Ovary (tissue), 10 donors: ENCODE data around the gene LEMD1. TPM values are rescaled to one million over a fixed set of nuclear protein-coding genes. Genes with fewer than 3 reads are reported as not detected.

Experiments
- DNase-seq, 5 donors: peaks; one replicate each; pipeline ENCODE4 v3.0.0-alpha.2; 2019 to 2020
- H3K27ac ChIP-seq, 2 donors: fragments of 200-600 bp; one replicate each; pipeline versions ENCODE4 v1.5.1 to v1.8.0; 2019 to 2022
- H3K27me3 ChIP-seq: fragments of 200-600 bp; one replicate; pipeline ENCODE4 v1.8.0; 2022
- H3K36me3 ChIP-seq: fragments of 200-600 bp; sonication (generic); one replicate; pipeline ENCODE4 v1.5.1; 2019
- H3K4me1 ChIP-seq: one replicate; pipeline ENCODE4 v1.8.1; 2013; ENCODE audit warnings: mild to moderate bottlenecking, moderate library complexity; ENCODE audit not compliant: insufficient read depth
- H3K4me3 ChIP-seq: fragments of 200-600 bp; sonication (generic); one replicate; pipeline ENCODE4 v1.5.1; 2017
- H3K9me3 ChIP-seq, 2 donors: fragments of 200-600 bp in 1 of 2; sonication (generic) in 1 of 2; one replicate each; pipeline versions ENCODE4 v1.5.1 to v1.8.1; 2013 to 2019; ENCODE audit warnings: mild to moderate bottlenecking in 1 of 2, moderate library complexity in 1 of 2
- EP300 ChIP-seq: sonication (generic); formaldehyde crosslinking; IDR thresholded peaks from one replicate; pipeline ENCODE4 v1.6.1; 2017; ENCODE audit warnings: antibody characterized with exemption
- POLR2A ChIP-seq: fragments of 450-650 bp; IDR thresholded peaks from one replicate; pipeline ENCODE4 v1.6.1; 2017; ENCODE audit warnings: antibody characterized with exemption, mild to moderate bottlenecking, moderate library complexity
- WGBS, 3 donors: extraction: QIAGEN DNeasy Blood & Tissue Kit in 1 of 3; methylation state at CpG; one replicate each; pipeline versions ENCODE4 v1.1.5 to v1.1.7; 2013 to 2017; 5-methylcytosine and 5-hydroxymethylcytosine counted together
- intact Hi-C, 4 donors: fragments of 100-400 bp; cut with DNase I; formaldehyde crosslinking; loops; one replicate each; pipeline versions ENCODE4 v1.11.0 to v1.15.1; 2022 to 2023
- long read RNA-seq, 3 donors: library from polyadenylated mRNA in 2 of 3; unstranded in 2 of 3; transcript quantifications; one replicate each; pipeline ENCODE4 v2.0.0 and lab custom pipeline, GENCODE V29; 2021 to 2026
- polyA plus RNA-seq, 2 donors: library from polyadenylated mRNA; stranded (reverse); fragments of 200-250 nt in 1 of 2; fragments of 350-450 nt in 1 of 2; fragmentation: Illumina TruSeq in 1 of 2; extraction: RNeasy Lipid Tissue Mini Kit (QIAGEN cat#74804) in 1 of 2; gene quantifications; one replicate each; pipeline ENCODE4 v1.2.3, GENCODE V29; 2013 to 2014
- total RNA-seq, 7 donors: library from RNA; depleted of rRNA in 2 of 7; stranded (reverse); fragments of >200 nt in 2 of 7; fragmentation: NEBNext Ultra II Directional in 3 of 7; extraction: Animal tissue kit (Norgen Biotek cat#: 25700) in 3 of 7; gene quantifications; one replicate each; pipeline versions ENCODE4 v1.1.0 to v1.2.4, GENCODE V29; 2016 to 2023
- TF ChIP-seq, protein P1 (sequence below), 3 donors: fragments of 450-650 bp in 2 of 3; fragments of 200-600 bp in 1 of 3; IDR thresholded peaks; one replicate each; pipeline versions ENCODE4 v1.5.1 to v1.8.0; 2016 to 2022; ENCODE audit warnings: antibody characterized with exemption in 3 of 3, mild to moderate bottlenecking in 1 of 3
- donor health status: DM: no; HTN: no; CAD: no; lungs with moderate emphysema.
- donor health status: DM: no; HTN: no; CAD: no.
- donor health status: Bipolar disorder and iron deficiency.
- donor health status: DM: yes; HTN: yes; CAD: no.
- donor health status: DM: no; HTN: no; CAD: no.
- donor health status: DM: yes; HTN: yes; CAD: no.

Gene LEMD1, protein sequence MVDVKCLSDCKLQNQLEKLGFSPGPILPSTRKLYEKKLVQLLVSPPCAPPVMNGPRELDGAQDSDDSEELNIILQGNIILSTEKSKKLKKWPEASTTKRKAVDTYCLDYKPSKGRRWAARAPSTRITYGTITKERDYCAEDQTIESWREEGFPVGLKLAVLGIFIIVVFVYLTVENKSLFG
- total RNA-seq, result 1 to 10 TPM in 4 of 7 donors, under 1 TPM in 2, not detected in 1; 0.43 to 7.0 (median 1.2) TPM
- polyA plus RNA-seq, result under 1 TPM; 0.58 to 0.90 TPM
- long read RNA-seq, donor 1, partial matches to known transcripts, result 0 of 3 reads
- long read RNA-seq, donor 1, other reads (novel, unspliced or antisense), result 3 of 3 reads
- long read RNA-seq, donor 2, partial matches to known transcripts, result 0 of 1 reads
- long read RNA-seq, donor 2, other reads (novel, unspliced or antisense), result 0 of 1 reads
- long read RNA-seq, donor 3, partial matches to known transcripts, result 0 of 6 reads
- long read RNA-seq, donor 3, other reads (novel, unspliced or antisense), result 6 of 6 reads

DNA sequence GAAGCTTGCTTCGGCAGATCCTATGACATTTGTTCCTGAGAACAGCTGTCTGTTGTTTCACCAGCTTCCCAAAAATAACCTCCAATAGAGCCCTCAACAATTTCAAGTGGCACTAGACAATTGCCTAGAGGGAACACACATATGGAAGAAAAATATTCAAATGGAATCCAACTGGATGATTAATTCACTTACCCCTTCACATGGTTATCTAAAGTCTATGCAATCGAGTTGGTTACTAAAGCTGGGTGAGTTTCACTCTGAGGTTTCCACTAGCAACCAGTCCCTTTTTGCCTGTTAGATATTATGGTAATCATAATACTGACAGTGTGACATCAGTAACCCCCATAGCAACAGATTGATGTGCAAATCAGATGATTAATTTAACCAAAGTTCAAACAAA is at the start of gene LEMD1:
Gene LEMD1, minus strand, starts transcription at position 259 of the 400 bp plus-strand sequence. CDS start 1,520 bp downstream, outside the sequence.
- intact Hi-C loops, result no loop called here
- Histone ChIP-seq H3K27ac (no peak within 1 kb of the TSS), H3K27me3 (no peaks in the 10 kb centered on the region), H3K9me3 (no peaks in the 10 kb centered on the region), H3K4me1 (no peaks in the 10 kb centered on the region), H3K4me3 (no peak within 1 kb of the TSS), H3K36me3 (no peaks in the 10 kb centered on the region)
- 51 to 61% (median 57%) methylated on average over 2 of the region's 2 CpGs for WGBS, 3 donors
- TF ChIP-seq EP300 (no peak), POLR2A (no peak)
- TF ChIP-seq, protein P1, sequence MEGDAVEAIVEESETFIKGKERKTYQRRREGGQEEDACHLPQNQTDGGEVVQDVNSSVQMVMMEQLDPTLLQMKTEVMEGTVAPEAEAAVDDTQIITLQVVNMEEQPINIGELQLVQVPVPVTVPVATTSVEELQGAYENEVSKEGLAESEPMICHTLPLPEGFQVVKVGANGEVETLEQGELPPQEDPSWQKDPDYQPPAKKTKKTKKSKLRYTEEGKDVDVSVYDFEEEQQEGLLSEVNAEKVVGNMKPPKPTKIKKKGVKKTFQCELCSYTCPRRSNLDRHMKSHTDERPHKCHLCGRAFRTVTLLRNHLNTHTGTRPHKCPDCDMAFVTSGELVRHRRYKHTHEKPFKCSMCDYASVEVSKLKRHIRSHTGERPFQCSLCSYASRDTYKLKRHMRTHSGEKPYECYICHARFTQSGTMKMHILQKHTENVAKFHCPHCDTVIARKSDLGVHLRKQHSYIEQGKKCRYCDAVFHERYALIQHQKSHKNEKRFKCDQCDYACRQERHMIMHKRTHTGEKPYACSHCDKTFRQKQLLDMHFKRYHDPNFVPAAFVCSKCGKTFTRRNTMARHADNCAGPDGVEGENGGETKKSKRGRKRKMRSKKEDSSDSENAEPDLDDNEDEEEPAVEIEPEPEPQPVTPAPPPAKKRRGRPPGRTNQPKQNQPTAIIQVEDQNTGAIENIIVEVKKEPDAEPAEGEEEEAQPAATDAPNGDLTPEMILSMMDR (IDR thresholded peaks at IDR 0.05), result no peak
- DNase-seq, result no peak

DNA sequence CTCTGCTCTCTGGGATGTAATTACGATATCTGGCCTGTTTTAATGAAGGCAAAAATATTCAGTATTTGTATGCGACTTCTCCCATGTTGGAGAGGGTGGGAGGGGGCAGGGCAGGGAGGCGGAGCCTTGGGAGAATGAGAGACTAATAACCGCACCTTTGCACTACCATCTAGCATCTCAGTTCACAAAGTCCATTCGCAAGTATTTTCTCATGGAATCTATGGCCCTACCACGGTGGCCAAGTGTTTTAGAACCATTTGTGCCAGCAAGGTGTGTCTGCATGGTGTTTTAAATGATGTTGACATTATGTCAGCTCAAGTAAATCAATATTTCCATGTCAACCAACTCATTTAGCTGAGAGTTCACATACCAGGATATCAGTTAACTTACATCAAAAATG is 48.3 kb upstream of the LEMD1 start:
- no peak for DNase-seq
- Histone ChIP-seq H3K36me3 (no peaks in the 10 kb centered on the region), H3K4me1 (peaks cover 6% of the 10 kb centered on the region), H3K27me3 (no peaks in the 10 kb centered on the region), H3K27ac (no peak overlapping the region), H3K9me3 (no peaks in the 10 kb centered on the region), H3K4me3 (no peak overlapping the region)
- intact Hi-C loops, result loop anchor here in 1 of 4 donors (10.0 kb wide), 1 partner anchor 55 kb away; no protein-coding TSS in a partner anchor
- no peak for TF ChIP-seq POLR2A
- TF ChIP-seq, protein P1 (IDR thresholded peaks at IDR 0.05), result no peak
- no peak for TF ChIP-seq EP300
- 81 to 84% (median 81%) methylated on average over 6 of the region's 6 CpGs for WGBS, 3 donors

DNA sequence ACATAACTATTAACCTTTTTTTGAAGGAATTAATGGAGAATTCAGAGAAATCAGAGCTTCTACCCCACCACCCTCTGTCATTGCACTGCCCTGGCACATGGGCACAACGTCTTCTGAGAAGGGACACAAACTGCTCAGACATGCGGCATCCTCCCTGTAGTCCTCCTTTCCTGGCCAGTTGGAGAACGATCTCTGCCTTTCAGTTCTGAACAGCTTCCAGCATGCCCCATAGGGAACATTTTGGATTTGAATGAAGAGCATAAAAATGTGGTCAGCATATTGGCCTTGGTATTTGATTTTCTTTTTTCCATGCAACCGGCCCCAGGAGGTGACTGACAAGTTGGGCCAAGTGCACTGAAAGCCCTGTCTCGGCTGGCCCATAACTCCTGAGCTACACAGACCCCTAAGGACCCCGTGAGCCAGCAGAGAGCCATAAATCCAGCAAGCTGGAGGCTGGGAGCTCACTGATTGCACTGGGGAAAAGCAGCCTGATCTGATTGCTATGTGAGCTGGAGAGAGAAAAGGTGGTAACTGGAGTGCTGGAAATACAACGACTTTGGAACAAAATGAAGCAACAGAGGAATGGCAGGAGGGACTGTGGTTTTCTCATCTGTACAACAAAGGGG is 44.9 kb upstream of the LEMD1 start:
- peaks cover 1% of the 10 kb centered on the region for H3K4me1 ChIP-seq
- H3K27me3 ChIP-seq, result no peaks in the 10 kb centered on the region
- no peaks in the 10 kb centered on the region for H3K36me3 ChIP-seq
- WGBS, 3 donors, result 38 to 44% (median 43%) methylated on average over 7 of the region's 7 CpGs
- no peak for DNase-seq
- TF ChIP-seq POLR2A (no peak), EP300 (no peak)
- TF ChIP-seq, protein P1 (IDR thresholded peaks at IDR 0.05), result no peak
- no peak overlapping the region for H3K4me3 ChIP-seq
- intact Hi-C loops, result no loop called here
- H3K9me3 ChIP-seq, result no peaks in the 10 kb centered on the region
- no peak overlapping the region for H3K27ac ChIP-seq

DNA sequence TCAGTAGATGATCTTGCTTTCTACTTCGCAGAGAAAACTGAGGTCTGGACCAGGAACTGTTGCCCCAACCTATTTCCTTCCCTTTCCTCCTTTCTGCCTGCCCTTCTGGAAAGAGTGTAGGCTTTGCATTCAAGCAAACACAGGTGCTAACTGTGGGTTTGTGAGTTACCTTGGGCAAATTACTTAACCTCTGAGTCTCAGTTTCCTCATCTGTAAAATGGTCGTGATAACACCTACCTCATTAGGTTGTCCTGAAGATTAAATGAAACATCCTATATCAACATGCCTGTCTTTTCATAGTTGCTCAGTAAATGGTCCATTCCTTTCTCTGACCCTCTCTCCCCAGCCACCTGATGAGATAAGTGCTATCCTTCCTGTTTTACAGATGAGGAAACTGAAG is 43.5 kb upstream of the LEMD1 start:
- Histone ChIP-seq H3K4me1 (peaks cover 1% of the 10 kb centered on the region), H3K27ac (no peak overlapping the region), H3K4me3 (no peak overlapping the region), H3K36me3 (no peaks in the 10 kb centered on the region), H3K9me3 (no peaks in the 10 kb centered on the region), H3K27me3 (no peaks in the 10 kb centered on the region)
- DNase-seq, result no peak
- intact Hi-C loops, result no loop called here
- TF ChIP-seq, protein P1 (IDR thresholded peaks at IDR 0.05), result no peak
- no peak for TF ChIP-seq POLR2A
- no peak for TF ChIP-seq EP300
- WGBS, 3 donors, result 46 to 92% (median 88%) methylated on average over 2 of the region's 2 CpGs
